Stimulated activated CD4-positive, alpha-beta T cell treated with anti-CD3 and anti-CD28 coated beads, Interleukin-1b, Interleukin-23, amount 100 ng/mL, for 48 hours (primary cell): ENCODE results near the gene CYP4F12.
"Not testable (repeated sequence)": the region's sequence is repeated elsewhere in the genome, so short reads cannot be mapped to it uniquely, and the experiment has no call there.

Experiments
- DNase-seq: peaks from one replicate; pipeline ENCODE4 v3.0.0-alpha.2; 2020

CYP4F12 gene

DNA sequence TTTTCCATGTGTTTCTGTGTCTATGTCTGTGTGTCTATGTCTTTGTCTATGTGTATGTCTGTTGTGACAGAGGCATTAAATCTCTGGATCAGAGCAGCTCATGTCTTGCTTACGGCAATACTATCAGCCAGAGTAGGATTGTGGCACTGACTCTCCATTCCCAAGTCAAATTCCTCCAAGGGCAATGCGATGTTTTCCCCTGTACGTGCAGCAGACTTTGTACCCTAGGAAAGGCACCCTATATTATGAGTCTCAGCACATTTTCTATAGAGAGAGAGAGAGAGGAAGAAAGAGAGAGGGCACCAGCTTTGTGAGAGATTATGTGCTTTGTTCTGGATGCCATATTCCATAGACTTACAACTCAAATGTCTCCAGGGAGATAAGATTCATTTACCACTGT is 21.1 kb upstream of the CYP4F12 start:
- no peak for DNase-seq

DNA sequence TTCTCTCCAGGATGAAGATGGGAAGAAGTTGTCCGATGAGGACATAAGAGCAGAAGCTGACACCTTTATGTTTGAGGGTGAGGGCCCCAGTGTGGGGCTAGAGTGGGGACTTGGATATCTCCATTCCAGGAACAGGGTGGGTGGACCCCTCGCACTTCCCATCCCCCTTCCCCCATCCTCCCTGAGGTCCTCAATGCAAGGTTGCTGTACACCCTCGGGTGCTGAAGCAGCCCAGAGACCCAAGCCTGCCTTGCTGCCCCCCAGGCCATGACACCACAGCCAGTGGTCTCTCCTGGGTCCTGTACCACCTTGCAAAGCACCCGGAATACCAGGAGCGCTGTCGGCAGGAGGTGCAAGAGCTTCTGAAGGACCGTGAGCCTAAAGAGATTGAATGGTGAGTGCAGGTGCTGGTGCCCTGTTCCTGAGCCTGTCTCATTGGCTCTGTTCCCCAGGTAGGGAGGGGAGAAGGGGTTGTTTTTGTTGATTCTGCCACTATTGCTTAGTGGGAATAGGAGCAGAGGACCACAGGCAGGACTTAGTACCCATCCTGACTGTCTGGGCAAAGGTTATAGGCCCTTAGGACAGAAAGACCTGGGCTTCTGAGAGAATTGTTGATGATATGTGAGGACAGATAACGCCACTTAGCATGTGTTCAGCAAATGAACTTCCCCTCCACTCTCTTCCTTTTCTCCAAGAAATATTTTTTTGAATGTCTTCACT is 20.2 kb upstream of the CYP4F12 start:
- no peak for DNase-seq

DNA sequence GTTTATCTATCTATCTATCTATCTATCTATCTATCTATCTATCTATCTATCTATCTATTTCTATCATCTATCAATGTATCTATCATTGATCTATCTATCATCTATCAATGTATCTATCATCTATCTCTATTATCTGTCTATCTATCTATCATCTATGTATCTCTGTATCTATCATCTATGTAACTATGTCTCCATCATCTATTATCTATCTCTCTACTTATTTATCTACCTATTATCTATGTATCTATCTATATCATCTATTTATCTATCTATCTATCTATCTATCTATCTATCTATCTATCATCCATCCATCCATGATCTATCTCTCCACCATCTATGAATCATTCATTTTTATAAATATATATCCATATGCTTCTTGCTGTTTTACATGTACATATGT is 16.4 kb upstream of the CYP4F12 start:
- DNase-seq = no peak

DNA sequence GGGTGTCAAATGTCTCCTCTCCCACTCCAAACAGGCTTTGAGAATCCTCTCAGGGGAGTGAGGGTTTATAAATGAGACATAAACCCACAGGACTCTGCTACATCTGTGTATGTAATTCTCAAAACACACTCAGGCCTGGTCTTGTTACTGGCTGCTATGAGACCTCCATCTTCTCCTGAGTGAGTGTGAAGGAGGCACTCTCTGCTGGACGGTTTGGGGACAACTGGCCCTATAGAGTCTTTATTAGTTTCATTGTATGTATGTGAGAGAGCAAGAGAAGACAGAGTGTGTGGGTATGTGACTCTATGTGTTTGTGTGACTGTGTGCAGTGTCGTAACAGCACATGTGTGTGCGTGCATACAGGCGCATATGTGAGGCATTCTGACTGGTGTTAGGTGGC is 9.6 kb upstream of the CYP4F12 start:
- no peak for DNase-seq

DNA sequence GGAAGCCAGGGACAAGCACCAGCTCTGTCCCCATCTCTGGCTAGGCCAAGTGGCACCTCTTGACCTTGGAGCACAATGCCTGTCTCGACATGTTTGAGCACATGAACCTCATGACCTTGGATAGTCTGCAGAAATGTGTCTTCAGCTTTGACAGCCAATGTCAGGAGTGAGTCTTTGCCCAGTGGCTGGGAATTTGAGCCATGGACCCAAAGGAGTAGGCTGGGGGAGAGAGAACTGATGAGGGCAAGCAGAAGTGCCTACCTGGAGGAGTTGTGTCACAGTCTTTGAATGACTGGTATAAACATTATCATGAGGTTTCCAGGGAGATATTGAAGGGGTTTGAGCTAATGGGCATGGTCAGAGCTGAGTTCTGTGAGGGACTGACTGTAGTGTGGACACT is 6.7 kb upstream of the CYP4F12 start:
- DNase-seq = no peak

DNA sequence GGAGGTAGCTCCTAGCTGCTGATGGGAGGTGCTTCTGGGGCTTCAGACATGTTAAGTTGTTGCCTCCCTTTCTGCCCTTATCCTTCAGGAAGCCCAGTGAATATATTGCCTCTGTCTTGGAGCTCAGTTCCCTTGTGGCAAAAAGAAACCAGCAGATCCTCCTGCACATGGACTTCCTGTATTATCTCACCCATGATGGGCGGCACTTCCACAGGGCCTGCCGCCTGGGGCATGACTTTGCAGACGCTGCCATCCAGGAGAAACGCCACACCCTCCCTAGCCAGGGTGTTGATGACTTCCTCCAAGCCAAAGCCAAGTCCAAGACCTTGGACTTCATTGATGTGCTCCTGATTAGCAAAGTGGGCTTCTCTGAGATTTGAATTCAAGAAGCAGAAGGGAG is 6.0 kb upstream of the CYP4F12 start:
- no peak for DNase-seq

DNA sequence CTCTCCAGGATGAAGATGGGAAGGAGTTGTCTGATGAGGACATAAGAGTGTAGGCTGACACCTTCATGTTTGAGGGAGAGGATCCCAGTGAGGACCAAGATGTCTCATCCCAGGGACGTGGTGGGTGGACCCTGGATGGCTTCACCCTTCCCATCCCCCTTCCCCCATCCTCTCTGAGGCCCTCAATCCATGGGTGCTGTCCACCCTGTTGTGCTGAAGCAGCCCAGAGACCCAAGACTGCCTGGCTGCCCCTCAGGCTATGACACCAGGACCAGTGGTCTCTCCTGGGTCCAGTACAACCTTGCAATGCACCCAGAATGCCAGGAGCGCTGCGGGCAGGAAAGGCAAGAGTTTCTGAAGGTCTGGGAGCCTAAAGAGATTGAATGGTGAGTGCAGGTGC is 3.4 kb upstream of the CYP4F12 start:
- DNase-seq = no peak

DNA sequence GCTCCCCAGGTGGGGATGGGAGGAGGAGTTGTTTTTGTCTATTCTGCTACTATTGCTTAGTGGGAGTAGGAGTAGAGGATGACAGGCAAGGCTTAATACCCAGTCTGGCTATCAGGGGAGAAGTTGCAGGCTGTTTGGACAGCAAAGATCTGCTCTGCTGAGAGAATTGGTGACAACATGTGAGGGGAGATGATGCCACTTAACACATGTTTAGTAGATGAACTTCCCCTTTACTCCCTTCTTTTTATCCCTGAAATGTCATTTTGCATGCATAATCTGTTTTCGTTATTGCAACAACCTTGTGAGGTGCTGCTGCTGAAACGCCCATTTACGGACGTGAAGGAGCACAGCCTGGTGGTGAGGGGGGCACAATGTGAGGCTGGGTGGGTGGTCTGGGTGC is 3.0 kb upstream of the CYP4F12 start:
- no peak for DNase-seq

DNA sequence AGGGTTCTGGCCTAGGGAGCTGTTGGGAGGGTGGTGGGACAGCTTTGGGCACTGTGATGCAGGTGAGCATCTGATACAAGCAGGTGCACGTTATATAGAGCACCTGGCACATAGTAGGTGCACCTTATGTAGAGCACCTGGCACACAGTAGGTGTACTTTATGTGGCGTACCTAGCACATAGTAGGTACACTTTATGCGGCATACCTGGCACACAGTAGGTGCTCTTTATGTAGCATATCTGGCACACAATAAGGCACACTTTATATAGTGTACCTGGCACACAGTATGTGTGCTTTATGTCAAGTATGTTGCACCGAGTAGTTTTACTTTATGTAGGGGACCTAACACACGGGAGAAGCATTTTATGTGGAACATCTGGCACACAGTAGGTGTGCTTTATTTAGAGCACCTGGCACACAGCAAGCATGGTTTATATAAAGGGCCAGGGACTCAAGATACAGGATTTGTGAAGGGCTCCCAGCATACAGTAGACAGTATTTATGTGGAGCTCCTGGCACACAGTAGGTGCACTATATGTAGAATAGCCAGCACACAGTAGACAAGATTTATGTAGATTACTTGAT is 1.6 kb upstream of the CYP4F12 start:
- no peak for DNase-seq

DNA sequence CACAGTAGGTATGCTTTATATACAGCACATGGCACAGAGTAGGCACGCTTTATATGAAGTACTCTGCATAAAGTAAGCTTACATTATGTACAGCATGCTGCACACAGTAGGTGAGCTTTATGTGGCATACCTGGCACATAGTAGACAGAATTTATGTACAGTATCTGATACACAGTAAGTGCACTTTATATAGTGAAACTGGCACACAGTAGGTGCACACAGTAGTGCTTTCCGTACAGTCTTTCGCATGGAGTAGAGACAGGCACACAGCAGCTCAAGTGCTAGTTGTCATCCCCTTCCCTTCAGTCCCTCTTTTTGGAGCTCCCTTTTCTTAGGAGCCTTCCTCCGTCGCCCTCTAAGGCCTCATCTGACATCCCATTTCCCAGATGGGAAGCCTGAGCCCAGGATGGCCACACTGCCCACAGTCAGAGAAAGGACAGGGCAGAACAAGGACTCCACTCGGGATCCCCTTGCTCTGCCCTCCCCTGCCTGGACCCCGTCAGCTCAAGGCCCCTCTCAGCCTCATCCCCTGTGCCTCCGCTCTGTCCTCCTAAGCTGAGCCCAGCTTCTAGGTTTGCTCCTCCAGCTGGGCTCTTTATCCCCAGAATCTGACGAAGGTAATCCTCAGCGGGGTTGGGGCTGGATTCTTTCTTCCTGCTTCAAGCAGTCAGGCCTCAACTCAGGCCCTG is 852 bp upstream of the CYP4F12 start:
- no peak for DNase-seq

DNA sequence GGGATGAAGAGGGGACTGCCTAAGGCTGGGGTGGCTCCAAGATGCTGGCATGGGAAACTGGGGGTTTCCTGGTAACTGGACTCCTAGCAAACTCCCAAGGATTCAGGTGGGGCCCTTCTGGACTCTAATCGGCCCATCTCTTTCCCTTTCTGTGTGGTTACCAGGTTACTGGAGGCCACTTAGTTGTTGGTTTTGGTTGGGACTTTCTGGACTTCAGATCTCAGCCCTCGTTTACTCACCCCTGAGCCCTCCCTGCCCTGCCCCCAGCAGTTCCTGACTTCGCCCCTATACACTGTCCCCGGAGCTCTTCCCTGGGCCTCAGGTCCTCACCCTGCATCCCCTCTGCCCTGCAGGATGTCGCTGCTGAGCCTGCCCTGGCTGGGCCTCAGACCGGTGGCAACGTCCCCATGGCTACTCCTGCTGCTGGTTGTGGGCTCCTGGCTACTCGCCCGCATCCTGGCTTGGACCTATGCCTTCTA is 328 bp downstream of the CYP4F12 start:
- no peak for DNase-seq

DNA sequence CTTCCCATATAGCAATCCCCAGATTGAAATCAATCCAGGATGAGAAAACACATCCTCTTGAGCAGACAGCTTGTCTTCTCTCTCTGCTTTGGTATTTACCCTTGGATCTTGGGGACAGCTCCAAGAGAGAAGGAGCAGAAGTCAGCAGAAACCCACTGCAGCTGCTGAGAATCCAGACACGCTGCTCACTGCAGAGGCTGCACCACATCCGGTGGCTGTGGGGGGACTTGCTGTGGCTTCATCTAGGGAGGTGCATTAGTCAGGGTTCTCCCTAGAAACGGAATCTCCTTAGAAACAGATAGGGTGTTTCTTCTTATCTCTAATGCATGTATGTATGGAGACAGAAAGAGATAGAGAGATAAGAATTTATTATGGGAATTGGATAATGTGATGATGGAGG is 2.7 kb downstream of the CYP4F12 start:
- DNase-seq = no peak

DNA sequence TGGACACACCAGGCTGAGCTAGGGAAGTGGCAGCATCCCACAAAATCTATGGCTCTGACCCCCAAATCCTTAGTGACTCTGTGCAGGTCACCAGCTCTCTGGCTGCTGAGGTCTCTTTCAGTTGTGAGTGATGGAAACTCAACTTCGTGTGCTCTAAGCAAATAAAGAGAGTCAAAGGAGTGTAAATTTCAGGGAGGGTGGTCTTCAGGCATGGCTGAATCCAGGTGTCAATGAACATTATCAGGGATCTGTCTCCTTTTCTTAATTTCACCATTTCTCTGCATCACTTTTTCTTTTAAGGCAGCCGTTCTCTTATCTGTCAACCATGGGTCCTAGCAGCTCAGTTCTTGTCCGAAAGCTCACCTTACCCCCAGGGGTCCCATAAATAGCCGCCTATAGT is 6.2 kb downstream of the CYP4F12 start:
- no peak for DNase-seq

DNA sequence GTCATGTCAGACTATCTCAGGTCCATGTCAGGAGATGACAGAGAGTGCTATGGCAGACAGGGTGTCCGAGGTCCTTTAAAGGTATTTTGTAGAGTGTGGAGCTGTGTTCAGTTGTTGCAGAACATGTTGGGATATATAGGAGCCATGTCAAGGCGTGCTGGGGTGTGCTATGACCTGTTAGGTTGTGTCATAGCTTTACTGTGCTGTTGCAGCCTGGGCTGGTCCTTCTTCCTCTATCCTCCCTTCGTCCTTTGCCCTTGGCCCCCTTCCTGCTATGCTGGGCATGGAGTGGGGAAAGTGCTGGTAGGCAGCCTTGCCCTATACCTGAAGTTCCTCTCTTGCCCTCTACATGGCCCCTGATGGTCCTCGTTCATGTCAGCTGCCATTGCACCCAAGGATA is 7.0 kb downstream of the CYP4F12 start:
- not testable (repeated sequence) for DNase-seq

DNA sequence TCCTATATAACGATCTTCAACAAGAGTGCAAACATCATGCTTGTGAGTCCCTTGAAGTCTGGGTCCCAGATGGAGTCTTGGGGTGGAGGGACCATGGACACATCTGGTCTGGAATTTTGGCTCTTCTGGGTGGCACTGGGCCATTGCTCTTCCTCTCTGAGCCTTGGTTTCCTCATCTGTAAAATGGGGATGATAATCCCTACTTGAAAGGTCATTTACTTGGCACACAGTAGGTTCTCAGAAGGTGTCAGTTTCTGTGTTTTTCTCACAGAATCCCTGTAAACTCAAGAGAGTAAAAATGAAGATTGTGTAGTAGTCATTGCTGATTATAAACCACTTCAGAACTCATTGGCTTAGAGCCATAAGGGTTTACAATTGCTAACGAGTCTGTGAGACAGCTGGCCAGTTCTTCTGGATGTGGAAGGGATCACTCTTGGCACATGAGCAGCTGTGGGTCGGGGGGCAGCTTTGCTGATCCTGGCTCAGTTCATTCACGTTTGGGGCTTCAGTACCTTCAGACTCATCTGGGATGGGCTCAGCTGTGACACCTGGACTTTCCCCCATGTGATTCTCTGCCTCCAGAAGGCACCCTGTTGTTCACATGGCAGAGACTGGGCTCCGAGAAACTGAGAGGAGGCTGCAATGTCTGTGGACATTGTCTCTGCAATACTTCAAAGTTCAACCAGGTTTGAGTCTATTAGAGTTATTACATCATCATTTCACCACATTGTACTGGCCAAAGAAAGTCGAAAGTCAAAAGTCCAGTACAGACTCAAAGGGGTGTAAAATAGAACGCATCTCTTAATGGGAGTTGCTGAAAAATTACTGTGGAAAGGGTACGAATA is 7.8 kb downstream of the CYP4F12 start:
- DNase-seq = no peak

DNA sequence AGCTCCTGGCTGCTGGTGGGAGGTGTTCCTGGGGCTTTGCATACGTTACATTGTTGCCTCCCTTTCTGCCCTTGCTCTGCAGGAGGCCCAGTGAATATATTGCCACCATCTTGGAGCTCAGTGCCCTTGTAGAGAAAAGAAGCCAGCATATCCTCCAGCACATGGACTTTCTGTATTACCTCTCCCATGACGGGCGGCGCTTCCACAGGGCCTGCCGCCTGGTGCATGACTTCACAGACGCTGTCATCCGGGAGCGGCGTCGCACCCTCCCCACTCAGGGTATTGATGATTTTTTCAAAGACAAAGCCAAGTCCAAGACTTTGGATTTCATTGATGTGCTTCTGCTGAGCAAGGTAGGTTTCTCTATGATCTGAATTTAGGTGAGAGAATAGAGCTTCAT is 10.5 kb downstream of the CYP4F12 start:
- no peak for DNase-seq

DNA sequence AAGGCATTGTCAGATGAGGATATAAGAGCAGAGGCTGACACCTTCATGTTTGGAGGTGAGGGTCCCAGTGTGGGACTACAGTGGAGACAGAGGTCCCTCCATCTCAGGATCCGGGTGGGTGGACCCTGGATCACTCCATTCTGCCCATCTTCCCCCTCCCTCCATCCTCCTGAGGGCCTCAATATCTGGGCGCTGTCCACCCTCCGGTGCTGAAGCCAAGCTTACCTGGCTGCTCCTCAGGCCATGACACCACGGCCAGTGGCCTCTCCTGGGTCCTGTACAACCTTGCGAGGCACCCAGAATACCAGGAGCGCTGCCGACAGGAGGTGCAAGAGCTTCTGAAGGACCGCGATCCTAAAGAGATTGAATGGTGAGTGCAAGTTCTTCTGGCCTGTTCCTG is 11.9 kb downstream of the CYP4F12 start:
- DNase-seq = no peak

DNA sequence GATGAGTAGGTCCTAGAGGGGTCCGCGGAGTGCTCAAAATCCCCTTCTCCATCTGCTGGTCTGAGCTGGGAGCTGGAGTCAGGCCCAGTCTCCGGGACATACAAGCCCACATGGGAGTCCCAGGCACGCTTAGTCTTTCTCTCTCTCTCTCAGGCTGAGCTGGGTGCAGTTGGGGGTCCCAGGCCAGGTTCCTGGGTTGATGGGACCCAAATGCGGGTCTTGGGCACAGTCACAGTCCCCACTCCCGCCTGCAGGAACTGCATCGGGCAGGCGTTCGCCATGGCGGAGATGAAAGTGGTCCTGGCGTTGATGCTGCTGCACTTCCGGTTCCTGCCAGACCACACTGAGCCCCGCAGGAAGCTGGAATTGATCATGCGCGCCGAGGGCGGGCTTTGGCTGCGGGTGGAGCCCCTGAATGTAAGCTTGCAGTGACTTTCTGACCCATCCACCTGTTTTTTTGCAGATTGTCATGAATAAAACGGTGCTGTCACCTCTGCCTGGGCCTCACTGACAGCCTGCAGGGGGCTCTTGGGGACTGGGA is 23.8 kb downstream of the CYP4F12 start:
- no peak for DNase-seq

DNA sequence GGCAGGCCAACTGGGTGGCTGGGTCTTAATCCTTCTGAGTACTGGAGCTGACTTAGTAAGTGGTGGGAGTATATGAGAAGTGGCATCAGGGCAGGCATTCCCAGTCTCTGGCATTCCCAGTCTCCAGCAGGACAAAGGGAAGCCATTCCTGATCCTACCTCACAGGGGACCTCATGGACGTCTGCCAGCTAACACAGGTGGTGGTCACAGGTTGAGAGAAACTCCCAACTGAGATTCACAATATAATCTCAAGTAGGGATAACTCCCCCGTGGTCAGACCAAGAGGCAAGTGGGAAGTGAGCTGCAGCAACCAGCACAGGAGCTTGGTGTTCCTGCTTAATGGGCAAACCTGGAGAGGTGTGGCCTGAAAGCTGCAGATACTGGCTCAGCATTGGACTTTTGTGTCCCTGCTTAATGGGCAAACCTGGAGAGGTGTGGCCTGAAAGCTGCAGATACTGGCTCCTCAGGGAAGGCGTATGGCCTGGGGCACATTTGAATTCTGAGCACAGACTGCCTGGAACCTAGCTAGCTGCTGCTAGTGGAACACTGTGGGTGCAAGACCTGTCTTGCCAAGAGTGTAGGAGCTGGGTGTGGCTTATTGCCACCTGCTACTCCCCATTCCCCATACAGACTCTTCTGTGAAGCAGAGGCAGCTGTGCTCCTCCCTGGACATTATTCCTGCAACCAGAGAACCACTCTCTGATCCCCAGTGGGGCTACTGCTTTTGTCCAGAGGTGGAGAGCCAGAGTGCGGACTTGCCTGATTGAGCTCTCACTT is 29.1 kb downstream of the CYP4F12 start:
- no peak for DNase-seq

DNA sequence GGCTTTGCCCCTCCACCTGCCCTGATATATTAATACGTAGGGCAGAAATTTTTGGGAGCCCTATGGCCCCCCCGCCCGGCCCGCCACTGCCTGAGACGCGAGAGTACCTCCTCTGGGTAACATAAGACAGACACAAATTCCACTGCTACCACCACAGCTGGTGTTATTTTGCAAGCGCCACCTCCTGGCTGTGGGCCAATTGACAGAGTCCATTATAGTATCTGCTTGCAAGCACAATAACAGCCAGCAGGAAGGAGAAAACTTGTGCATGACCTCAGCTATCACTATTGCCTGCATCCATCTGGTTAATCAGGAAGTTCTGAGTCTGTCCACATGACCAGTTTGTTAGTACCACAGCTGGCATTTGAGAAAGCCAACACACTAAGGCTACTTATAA is 29.6 kb downstream of the CYP4F12 start:
- peak; percentile 11 for DNase-seq

DNA sequence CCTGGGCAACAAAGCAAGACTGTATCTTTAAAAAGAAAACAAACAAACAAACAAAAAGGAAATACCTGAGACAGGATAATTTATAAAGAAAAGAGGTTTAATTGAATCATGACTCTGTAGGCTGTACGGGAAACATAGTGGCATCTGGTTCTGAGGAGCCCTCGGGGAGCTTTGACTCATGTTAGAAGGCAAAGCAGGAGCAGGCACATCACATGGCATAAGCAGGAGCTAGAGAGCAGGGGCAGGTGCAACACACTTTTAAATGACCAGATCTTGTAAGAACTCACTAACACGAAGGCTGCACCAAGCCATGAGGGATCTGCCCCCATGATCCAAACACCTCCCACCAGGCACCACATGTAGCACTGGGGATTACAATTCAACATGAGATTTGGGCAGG is 41.8 kb downstream of the CYP4F12 start:
- DNase-seq = no peak

DNA sequence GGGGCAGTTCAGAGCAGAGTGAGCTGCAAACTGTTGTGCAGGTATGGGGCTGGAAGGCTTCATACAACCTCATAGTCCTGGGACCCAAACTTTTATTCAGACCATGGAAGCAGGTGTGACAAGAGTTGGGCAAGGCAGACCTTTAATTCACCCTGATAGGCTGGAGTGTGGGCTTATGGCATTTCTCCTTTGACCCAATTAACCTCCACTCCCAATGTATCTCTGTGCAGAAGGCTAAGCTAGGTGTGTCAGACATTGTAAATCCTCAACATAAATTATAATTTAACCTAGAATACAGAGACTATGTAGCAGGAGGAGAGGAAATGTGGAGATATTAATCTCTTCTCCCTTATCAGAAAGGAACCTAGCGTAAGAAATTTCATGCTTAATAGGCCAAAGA is 42.8 kb downstream of the CYP4F12 start:
- no peak for DNase-seq
